ENCODE measurements around the gene CAMK2G.

CAMK2G gene

GRCh38 chr10:73871295-73872189, 2.8 kb downstream of the CAMK2G start:
- no peak for DNase-seq

GRCh38 chr10:73868655-73869195, 5.6 kb downstream of the CAMK2G start:
- no peak overlapping the region for H3K4me3 ChIP-seq (ENCODE audit: low read depth, low read length)
- H3K36me3 ChIP-seq (replicated peaks), result peaks cover 18% of the 10 kb centered on the region
- TF ChIP-seq, protein P1, sequence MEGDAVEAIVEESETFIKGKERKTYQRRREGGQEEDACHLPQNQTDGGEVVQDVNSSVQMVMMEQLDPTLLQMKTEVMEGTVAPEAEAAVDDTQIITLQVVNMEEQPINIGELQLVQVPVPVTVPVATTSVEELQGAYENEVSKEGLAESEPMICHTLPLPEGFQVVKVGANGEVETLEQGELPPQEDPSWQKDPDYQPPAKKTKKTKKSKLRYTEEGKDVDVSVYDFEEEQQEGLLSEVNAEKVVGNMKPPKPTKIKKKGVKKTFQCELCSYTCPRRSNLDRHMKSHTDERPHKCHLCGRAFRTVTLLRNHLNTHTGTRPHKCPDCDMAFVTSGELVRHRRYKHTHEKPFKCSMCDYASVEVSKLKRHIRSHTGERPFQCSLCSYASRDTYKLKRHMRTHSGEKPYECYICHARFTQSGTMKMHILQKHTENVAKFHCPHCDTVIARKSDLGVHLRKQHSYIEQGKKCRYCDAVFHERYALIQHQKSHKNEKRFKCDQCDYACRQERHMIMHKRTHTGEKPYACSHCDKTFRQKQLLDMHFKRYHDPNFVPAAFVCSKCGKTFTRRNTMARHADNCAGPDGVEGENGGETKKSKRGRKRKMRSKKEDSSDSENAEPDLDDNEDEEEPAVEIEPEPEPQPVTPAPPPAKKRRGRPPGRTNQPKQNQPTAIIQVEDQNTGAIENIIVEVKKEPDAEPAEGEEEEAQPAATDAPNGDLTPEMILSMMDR (IDR thresholded peaks at IDR 0.05; ENCODE audit: low read depth, low read length, missing control alignments), result no peak
- in situ Hi-C loops (cut with HindIII; ENCODE audit: low pct_ligation_motif_present, low sequenced_read_pairs), result no loop called here
- no peaks in the 10 kb centered on the region for H3K27me3 ChIP-seq (replicated peaks)
- DNase-seq, result no peak
- H3K27ac ChIP-seq, result no peak overlapping the region

More at GRCh38 chr10:73871295-73872189, 2.8 kb downstream of the CAMK2G start:
- no peak overlapping the region for H3K4me3 ChIP-seq (ENCODE audit: low read depth, low read length)
- H3K27ac ChIP-seq, result no peak overlapping the region
- in situ Hi-C loops (cut with HindIII; ENCODE audit: low pct_ligation_motif_present, low sequenced_read_pairs), result no loop called here
- no peaks in the 10 kb centered on the region for H3K27me3 ChIP-seq (replicated peaks)
- TF ChIP-seq, protein P1 (IDR thresholded peaks at IDR 0.05; ENCODE audit: low read depth, low read length, missing control alignments), result no peak
- peaks cover 14% of the 10 kb centered on the region for H3K36me3 ChIP-seq (replicated peaks)

- no peak for DNase-seq
- TF ChIP-seq, protein P1 (IDR thresholded peaks at IDR 0.05; ENCODE audit: low read depth, low read length, missing control alignments), result no peak
- no peak overlapping the region for H3K27ac ChIP-seq
- no peaks in the 10 kb centered on the region for H3K27me3 ChIP-seq (replicated peaks)
- H3K36me3 ChIP-seq (replicated peaks), result peaks cover 18% of the 10 kb centered on the region
- in situ Hi-C loops (cut with HindIII; ENCODE audit: low pct_ligation_motif_present, low sequenced_read_pairs), result no loop called here
- H3K4me3 ChIP-seq (ENCODE audit: low read depth, low read length), result no peak overlapping the region
Observed at GRCh38 chr10:73867871-73868631, 6.3 kb downstream of the CAMK2G start.

- H3K4me3 ChIP-seq (ENCODE audit: low read depth, low read length), result no peak overlapping the region
- in situ Hi-C loops (cut with HindIII; ENCODE audit: low pct_ligation_motif_present, low sequenced_read_pairs), result no loop called here
- TF ChIP-seq, protein P1 (IDR thresholded peaks at IDR 0.05; ENCODE audit: low read depth, low read length, missing control alignments), result peak; percentile 18
- no peak overlapping the region for H3K27ac ChIP-seq
- peaks cover 18% of the 10 kb centered on the region for H3K36me3 ChIP-seq (replicated peaks)
- H3K27me3 ChIP-seq (replicated peaks), result no peaks in the 10 kb centered on the region
- DNase-seq, result no peak
Observed at GRCh38 chr10:73867126-73867807, 7.1 kb downstream of the CAMK2G start.

GRCh38 chr10:73866621-73867020, 7.7 kb downstream of the CAMK2G start:
- H3K4me3 ChIP-seq (ENCODE audit: low read depth, low read length), result no peak overlapping the region
- no peaks in the 10 kb centered on the region for H3K27me3 ChIP-seq (replicated peaks)
- no peak overlapping the region for H3K27ac ChIP-seq
- DNase-seq, result no peak
- H3K36me3 ChIP-seq (replicated peaks), result peaks cover 17% of the 10 kb centered on the region
- in situ Hi-C loops (cut with HindIII; ENCODE audit: low pct_ligation_motif_present, low sequenced_read_pairs), result no loop called here
- TF ChIP-seq, protein P1 (IDR thresholded peaks at IDR 0.05; ENCODE audit: low read depth, low read length, missing control alignments), result no peak

All from brain microvascular endothelial cell (primary cell).